ENCODE measurements around the gene RASGRP3.

Gene RASGRP3

DNA sequence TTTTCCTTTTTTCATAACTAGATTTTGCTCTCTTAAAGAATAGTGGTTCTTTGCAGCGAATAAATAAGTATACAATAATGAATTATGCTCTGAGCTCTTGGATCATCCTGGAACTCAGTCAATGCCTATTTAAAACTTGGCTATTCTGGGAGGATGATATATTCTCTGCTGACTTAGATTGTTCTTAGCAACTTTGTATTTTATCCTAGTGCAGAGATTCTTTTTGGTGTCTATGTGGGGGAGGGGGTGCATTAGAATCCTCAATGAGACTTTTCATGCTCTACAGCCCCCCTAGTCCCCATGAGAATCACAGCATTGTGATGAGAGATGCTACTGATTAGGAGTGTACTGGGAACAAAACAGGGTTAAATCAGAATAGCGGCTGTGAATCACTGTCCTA is 131.5 kb downstream of the RASGRP3 start:
- no peaks in the 10 kb centered on the region for H3K79me2 ChIP-seq
- H3K4me2 ChIP-seq (ENCODE audit: low read length), result no peak overlapping the region
- no peaks in the 10 kb centered on the region for H3K9me3 ChIP-seq (ENCODE audit: control insufficient read depth, low read length)
- no peaks in the 10 kb centered on the region for H3K36me3 ChIP-seq (ENCODE audit: control insufficient read depth, insufficient read depth, low read length)
- peaks cover 32% of the 10 kb centered on the region for H3K4me1 ChIP-seq
- no peaks in the 10 kb centered on the region for H3K27me3 ChIP-seq (ENCODE audit: control insufficient read depth, insufficient read depth, low read length)
- no peak overlapping the region for H3K4me3 ChIP-seq (ENCODE audit: low read depth, low read length)
- no peak overlapping the region for H3K9ac ChIP-seq
- peak overlapping the region; percentile 24 for H3K27ac ChIP-seq
- H2AFZ ChIP-seq, result no peak overlapping the region
- TF ChIP-seq, protein P1, sequence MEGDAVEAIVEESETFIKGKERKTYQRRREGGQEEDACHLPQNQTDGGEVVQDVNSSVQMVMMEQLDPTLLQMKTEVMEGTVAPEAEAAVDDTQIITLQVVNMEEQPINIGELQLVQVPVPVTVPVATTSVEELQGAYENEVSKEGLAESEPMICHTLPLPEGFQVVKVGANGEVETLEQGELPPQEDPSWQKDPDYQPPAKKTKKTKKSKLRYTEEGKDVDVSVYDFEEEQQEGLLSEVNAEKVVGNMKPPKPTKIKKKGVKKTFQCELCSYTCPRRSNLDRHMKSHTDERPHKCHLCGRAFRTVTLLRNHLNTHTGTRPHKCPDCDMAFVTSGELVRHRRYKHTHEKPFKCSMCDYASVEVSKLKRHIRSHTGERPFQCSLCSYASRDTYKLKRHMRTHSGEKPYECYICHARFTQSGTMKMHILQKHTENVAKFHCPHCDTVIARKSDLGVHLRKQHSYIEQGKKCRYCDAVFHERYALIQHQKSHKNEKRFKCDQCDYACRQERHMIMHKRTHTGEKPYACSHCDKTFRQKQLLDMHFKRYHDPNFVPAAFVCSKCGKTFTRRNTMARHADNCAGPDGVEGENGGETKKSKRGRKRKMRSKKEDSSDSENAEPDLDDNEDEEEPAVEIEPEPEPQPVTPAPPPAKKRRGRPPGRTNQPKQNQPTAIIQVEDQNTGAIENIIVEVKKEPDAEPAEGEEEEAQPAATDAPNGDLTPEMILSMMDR (IDR thresholded peaks at IDR 0.05), result no peak

- TF ChIP-seq, protein P1 (IDR thresholded peaks at IDR 0.05), result no peak
- H3K79me2 ChIP-seq, result no peaks in the 10 kb centered on the region
- no peaks in the 10 kb centered on the region for H3K27me3 ChIP-seq (ENCODE audit: control insufficient read depth, insufficient read depth, low read length)
- H3K36me3 ChIP-seq (ENCODE audit: control insufficient read depth, insufficient read depth, low read length), result no peaks in the 10 kb centered on the region
- H3K4me3 ChIP-seq (ENCODE audit: low read depth, low read length), result no peak overlapping the region
- H2AFZ ChIP-seq, result no peak overlapping the region
- peaks cover 37% of the 10 kb centered on the region for H3K4me1 ChIP-seq
- H3K27ac ChIP-seq, result peak overlapping the region; percentile 92
- H3K4me2 ChIP-seq (ENCODE audit: low read length), result no peak overlapping the region
- peaks cover 3% of the 10 kb centered on the region for H3K9me3 ChIP-seq (ENCODE audit: control insufficient read depth, low read length)
- H3K9ac ChIP-seq, result no peak overlapping the region
Observed at GRCh38 chr2:33614190-33614589, 137.7 kb downstream of the RASGRP3 start.

Measured in parathyroid adenoma (tissue), 2 donors.